ENCODE data around the gene RPS6KA5. TPM values are rescaled to one million over a fixed set of nuclear protein-coding genes. Genes with fewer than 3 reads are reported as not detected.

RPS6KA5 gene
- total RNA-seq, 1 experiment from 2014 or later, result 3.8 TPM

DNA sequence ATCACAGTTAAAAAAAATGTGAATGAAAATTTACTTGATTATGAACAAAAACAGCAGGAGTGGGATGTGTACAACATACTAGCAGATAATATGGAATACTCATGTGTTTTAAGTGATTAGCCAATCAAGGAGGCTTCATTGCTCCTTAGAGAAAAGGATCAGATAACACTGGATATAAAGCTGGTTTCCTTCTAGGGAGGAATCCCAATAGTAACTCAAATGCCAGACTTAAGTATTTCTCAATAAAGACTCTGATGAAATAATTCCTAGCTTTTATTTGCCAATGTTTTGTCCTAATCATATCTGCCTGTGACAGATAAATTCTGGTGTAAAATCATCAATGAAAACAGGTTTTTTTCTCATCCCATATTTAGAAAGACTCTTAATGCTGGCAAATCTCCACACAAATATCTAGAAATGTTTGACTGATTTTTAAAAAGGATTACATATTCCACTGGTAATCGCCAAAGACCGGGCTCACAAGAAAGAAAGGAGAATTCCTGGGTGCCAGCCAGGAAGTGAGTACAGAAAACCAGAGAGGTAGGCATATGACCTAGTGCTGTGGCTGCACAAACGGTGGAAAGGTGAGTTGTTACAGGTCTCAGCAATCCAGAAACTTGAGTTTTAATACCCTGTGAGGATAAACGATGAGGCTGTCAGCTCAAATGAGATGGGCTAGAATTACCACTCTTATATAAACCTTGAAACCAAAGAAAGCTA, 135.7 kb downstream of the RPS6KA5 start:
- no peak overlapping the region for H3K18ac ChIP-seq (ENCODE audit: insufficient read length, low read depth, low read length)
- no peaks in the 10 kb centered on the region for H3K27me3 ChIP-seq (ENCODE audit: insufficient read depth, low read length)
- no peaks in the 10 kb centered on the region for H3K36me3 Mint-ChIP-seq (ENCODE audit: insufficient read depth in 1 of 3, low read depth in 3 of 3)
- H2AK5ac ChIP-seq (ENCODE audit: insufficient read length, low read length), result no peak overlapping the region
- no peak overlapping the region for H4K5ac ChIP-seq (ENCODE audit: insufficient read length, low read depth, low read length)
- H2AFZ ChIP-seq (ENCODE audit: low read length), result no peak overlapping the region
- TF ChIP-seq, protein P1, sequence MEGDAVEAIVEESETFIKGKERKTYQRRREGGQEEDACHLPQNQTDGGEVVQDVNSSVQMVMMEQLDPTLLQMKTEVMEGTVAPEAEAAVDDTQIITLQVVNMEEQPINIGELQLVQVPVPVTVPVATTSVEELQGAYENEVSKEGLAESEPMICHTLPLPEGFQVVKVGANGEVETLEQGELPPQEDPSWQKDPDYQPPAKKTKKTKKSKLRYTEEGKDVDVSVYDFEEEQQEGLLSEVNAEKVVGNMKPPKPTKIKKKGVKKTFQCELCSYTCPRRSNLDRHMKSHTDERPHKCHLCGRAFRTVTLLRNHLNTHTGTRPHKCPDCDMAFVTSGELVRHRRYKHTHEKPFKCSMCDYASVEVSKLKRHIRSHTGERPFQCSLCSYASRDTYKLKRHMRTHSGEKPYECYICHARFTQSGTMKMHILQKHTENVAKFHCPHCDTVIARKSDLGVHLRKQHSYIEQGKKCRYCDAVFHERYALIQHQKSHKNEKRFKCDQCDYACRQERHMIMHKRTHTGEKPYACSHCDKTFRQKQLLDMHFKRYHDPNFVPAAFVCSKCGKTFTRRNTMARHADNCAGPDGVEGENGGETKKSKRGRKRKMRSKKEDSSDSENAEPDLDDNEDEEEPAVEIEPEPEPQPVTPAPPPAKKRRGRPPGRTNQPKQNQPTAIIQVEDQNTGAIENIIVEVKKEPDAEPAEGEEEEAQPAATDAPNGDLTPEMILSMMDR (conservative IDR thresholded peaks at IDR 0.05), result no peak
- DNase-seq, result no peak
- no peak overlapping the region for H3K4ac ChIP-seq (ENCODE audit: low read depth, low read length)
- no peaks in the 10 kb centered on the region for H3K9me3 ChIP-seq (ENCODE audit: control insufficient read depth, low read depth, low read length)
- H3K4me1 Mint-ChIP-seq, result no peaks in the 10 kb centered on the region
- H3K4me3 Mint-ChIP-seq, result no peak overlapping the region
- H3K27ac Mint-ChIP-seq, result no peak overlapping the region
- H2BK12ac ChIP-seq (ENCODE audit: insufficient read length, low read depth, low read length), result no peak overlapping the region
- no peak overlapping the region for H3K23ac ChIP-seq (ENCODE audit: insufficient read length, low read depth, low read length)
- H3K79me1 ChIP-seq (ENCODE audit: insufficient read depth, low read depth, low read length, poor library complexity, severe bottlenecking), result no peaks in the 10 kb centered on the region
- no peak overlapping the region for H4K91ac ChIP-seq (ENCODE audit: insufficient read length, low read depth, low read length)
- no peaks in the 10 kb centered on the region for H3K4me1 ChIP-seq (ENCODE audit: insufficient read depth, low read length)
- H3K79me2 ChIP-seq (ENCODE audit: insufficient read depth, low read length), result no peaks in the 10 kb centered on the region
- no peaks in the 10 kb centered on the region for H3K9me3 Mint-ChIP-seq
- H2BK5ac ChIP-seq (ENCODE audit: insufficient read length, low read length), result no peak overlapping the region
- no peak overlapping the region for H3T11ph ChIP-seq (ENCODE audit: low read length)
- no peaks in the 10 kb centered on the region for H3K27me3 Mint-ChIP-seq (ENCODE audit: low read depth)
- H2BK15ac ChIP-seq (ENCODE audit: low read depth, low read length), result no peak overlapping the region
- no peak overlapping the region for H3K9ac ChIP-seq (ENCODE audit: extremely low read depth, insufficient read length, low read length)
- no peak overlapping the region for H3K56ac ChIP-seq (ENCODE audit: insufficient read length, low read depth, low read length)
- no peaks in the 10 kb centered on the region for H3K23me2 ChIP-seq (ENCODE audit: insufficient read length, low read depth, low read length, poor library complexity, severe bottlenecking)
- WGBS (ENCODE audit: extremely low coverage, insufficient read length, low lambda C conversion rate), result no CpG with 5 or more reads among the region's 4 CpGs
- H4K8ac ChIP-seq (replicated peaks; ENCODE audit: insufficient read length, low read depth, low read length), result no peak overlapping the region
- no peak overlapping the region for H3K27ac ChIP-seq (ENCODE audit: insufficient read length, low read depth, low read length)
- H3K14ac ChIP-seq (ENCODE audit: insufficient read depth, low read length), result no peak overlapping the region
- H3K4me2 ChIP-seq (ENCODE audit: insufficient read depth, insufficient read length, low read length), result no peak overlapping the region
- H2BK20ac ChIP-seq (ENCODE audit: low read depth, low read length, poor library complexity, severe bottlenecking), result no peak overlapping the region
- no peak overlapping the region for H2BK120ac ChIP-seq (ENCODE audit: low read depth, low read length, poor library complexity, severe bottlenecking)
- H4K20me1 ChIP-seq (ENCODE audit: control insufficient read depth, insufficient read depth, insufficient read length), result no peaks in the 10 kb centered on the region
